Lower leg skin (tissue), 4 donors: Measurements from ENCODE around the gene RAB3C. TPM values are rescaled to one million over a fixed set of nuclear protein-coding genes. Genes with fewer than 3 reads are reported as not detected.

ENCODE experiments used
- DNase-seq, 2 donors: peaks; one replicate each; pipeline ENCODE4 v3.0.0-alpha.2; 2019; ENCODE audit warnings: low spot score in 2 of 2
- H3K4me3 ChIP-seq: fragments of 200-600 bp; sonication (generic); 2 replicates; pipeline ENCODE4 v1.5.1; 2017; ENCODE audit warnings: mild to moderate bottlenecking, low read depth; ENCODE audit not compliant: poor library complexity, severe bottlenecking
- POLR2A ChIP-seq, 2 donors: fragments of 450-650 bp; IDR thresholded peaks; one replicate each; pipeline ENCODE4 v1.6.1; 2016 to 2017; ENCODE audit warnings: antibody characterized with exemption in 2 of 2, mild to moderate bottlenecking in 1 of 2, moderate library complexity in 1 of 2
- WGBS, 2 donors: methylation state at CpG; one replicate each; pipeline ENCODE4 v1.1.5; 2018; 5-methylcytosine and 5-hydroxymethylcytosine counted together
- intact Hi-C: fragments of 100-400 bp; cut with DNase I; formaldehyde crosslinking; loops from one replicate; pipeline ENCODE4 v1.15.0; 2023; ENCODE audit warnings: low total_unique reads
- total RNA-seq, 4 donors: library from RNA; depleted of rRNA; stranded (reverse); fragments of >200 nt; gene quantifications; one replicate each; pipeline ENCODE4 v1.1.0, GENCODE V29; 2016
- TF ChIP-seq, protein P1 (sequence below), 3 donors: fragments of 450-650 bp; IDR thresholded peaks; one replicate each; pipeline ENCODE4 v1.5.1; 2016; ENCODE audit warnings: antibody characterized with exemption in 3 of 3, mild to moderate bottlenecking in 3 of 3, moderate library complexity in 2 of 3

RAB3C gene
- total RNA-seq, 4 donors from 2014 or later = 0.04 to 1.2 (median 0.14) TPM

DNA sequence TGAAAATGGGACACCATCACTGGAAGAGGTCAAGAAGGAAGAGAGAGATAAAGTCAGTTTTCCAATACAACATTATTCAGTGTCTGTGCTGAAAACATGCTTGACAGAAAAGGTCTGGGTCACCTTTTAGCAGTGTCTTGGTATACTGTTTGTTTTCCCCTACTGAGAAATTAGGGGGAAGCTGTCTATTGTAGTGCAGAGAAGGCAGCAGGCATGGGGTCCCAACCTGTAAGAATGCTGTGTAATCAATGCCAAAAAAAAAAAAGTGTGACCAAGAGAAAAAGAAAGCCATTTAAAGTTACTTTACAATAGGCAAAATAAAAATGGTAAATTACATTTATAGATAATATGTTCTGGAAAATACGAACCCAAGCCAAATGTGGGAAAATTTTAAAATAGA, 139.3 kb downstream of the RAB3C start:
- no peak overlapping the region for H3K4me3 ChIP-seq
- WGBS, 2 donors = 84 to 86% methylated on average over 1 of the region's 1 CpG
- intact Hi-C loops = no loop called here
- TF ChIP-seq POLR2A (IDR thresholded peaks at IDR 0.05) = no peak
- DNase-seq = no peak

DNA sequence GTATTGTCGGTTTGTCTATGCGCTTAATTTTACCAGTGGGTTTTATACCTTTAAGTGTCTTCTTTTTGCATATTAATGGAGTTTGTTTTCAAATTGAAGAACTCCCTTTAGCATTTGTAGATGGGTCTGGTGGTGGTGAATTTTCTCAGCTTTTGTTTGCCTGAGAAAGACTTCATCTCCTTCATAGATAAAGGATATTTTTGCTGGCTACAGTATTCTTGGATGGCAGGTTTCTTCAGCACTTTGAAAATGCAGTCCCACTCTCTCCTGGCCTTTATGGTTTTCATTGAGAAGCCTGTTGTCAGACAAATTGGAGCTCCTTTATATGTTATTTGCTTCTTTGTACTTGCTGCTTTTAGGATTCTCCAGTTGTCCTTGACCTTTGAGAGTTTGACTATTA, 142.1 kb downstream of the RAB3C start:
- DNase-seq = no peak
- 97 to 100% methylated on average over 2 of the region's 2 CpGs for WGBS, 2 donors
- intact Hi-C loops = no loop called here
- no peak overlapping the region for H3K4me3 ChIP-seq
- TF ChIP-seq, protein P1, sequence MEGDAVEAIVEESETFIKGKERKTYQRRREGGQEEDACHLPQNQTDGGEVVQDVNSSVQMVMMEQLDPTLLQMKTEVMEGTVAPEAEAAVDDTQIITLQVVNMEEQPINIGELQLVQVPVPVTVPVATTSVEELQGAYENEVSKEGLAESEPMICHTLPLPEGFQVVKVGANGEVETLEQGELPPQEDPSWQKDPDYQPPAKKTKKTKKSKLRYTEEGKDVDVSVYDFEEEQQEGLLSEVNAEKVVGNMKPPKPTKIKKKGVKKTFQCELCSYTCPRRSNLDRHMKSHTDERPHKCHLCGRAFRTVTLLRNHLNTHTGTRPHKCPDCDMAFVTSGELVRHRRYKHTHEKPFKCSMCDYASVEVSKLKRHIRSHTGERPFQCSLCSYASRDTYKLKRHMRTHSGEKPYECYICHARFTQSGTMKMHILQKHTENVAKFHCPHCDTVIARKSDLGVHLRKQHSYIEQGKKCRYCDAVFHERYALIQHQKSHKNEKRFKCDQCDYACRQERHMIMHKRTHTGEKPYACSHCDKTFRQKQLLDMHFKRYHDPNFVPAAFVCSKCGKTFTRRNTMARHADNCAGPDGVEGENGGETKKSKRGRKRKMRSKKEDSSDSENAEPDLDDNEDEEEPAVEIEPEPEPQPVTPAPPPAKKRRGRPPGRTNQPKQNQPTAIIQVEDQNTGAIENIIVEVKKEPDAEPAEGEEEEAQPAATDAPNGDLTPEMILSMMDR (IDR thresholded peaks at IDR 0.05) = no peak
- TF ChIP-seq POLR2A (IDR thresholded peaks at IDR 0.05) = no peak

DNA sequence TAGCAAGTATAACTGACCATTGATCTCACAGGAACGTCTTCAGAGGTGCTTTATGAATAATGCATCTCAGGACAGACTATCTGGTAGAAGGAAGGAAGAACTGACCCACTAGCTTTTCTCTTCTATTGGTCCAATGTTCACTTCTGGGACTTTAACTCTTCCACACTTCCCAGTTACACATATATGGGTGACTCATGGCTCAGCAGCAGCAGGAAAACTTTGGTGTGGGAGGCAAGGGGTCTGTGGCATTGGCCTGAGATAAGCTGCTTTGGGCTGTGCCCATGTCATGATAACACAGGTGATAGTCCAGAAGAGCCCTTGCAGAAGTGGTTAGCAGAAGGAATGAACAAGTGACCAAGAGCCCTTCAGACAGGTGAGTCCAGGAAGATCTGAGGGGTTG, 148.8 kb downstream of the RAB3C start:
- intact Hi-C loops = no loop called here
- DNase-seq = no peak
- 71 to 88% methylated on average over 1 of the region's 1 CpG for WGBS, 2 donors
- TF ChIP-seq, protein P1 (IDR thresholded peaks at IDR 0.05) = no peak
- TF ChIP-seq POLR2A (IDR thresholded peaks at IDR 0.05) = no peak
- H3K4me3 ChIP-seq = no peak overlapping the region

DNA sequence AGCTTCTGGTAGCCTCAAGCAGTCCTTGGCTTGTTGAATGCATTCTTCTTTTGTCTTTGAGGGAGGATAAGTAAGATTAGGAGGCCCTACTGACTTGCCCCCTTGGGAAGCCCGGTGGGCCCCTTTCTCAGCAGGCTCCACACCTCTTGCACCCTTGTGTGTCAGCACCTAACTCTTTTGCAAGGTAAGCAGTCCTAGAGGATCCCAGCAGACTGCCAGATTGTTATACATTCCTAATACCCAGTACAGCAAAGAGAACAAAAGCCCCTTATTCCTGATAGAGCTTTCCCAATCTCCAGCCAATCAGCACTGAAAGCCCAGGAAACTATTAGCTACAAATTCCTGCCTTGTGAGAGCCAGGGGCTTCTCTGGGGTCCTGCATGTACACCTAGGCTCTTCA, 152.8 kb downstream of the RAB3C start:
- DNase-seq = no peak
- 69 to 75% methylated on average over 1 of the region's 1 CpG for WGBS, 2 donors
- H3K4me3 ChIP-seq = no peak overlapping the region
- TF ChIP-seq, protein P1 (IDR thresholded peaks at IDR 0.05) = no peak
- no peak for TF ChIP-seq POLR2A (IDR thresholded peaks at IDR 0.05)
- intact Hi-C loops = no loop called here

DNA sequence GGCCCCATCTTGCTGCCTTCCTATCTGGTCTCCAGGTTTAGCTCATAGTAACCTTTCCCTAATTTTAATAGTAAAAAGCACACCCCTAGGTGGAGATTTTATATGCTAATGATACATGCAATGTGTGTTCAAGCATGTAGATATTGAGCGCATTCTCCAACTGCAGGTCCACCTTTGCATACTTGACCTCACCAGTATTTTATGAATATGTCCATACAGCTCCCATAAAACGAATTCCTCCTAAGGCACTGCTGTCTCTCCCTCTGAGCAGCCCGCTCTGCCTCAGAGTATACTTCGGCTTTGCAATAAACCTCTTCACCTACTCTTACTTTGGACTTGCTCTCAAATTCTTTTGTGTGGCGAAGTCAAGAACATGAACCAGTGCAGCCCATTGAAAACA, 153.3 kb downstream of the RAB3C start:
- TF ChIP-seq POLR2A (IDR thresholded peaks at IDR 0.05) = no peak
- TF ChIP-seq, protein P1 (IDR thresholded peaks at IDR 0.05) = no peak
- no peak overlapping the region for H3K4me3 ChIP-seq
- 91 to 95% methylated on average over 5 of the region's 5 CpGs for WGBS, 2 donors
- intact Hi-C loops = no loop called here
- no peak for DNase-seq

DNA sequence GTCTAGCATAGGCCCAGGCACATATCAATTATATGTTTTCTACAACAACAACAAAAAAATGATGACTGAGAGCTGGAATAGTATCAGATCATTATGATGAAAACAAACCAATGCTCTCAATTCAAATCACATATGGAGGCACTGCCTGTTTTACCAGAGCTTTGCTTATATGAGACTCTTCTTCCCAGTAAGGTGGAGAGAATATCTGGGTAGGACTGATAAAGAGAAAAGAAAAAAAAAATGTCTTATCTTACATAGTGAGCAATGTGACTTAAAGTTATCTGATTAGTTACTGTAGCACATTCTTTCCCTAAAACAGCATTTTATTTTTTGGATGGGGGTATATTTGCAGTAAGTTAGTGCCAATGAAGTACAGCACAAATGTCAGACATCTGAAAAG, 154.8 kb downstream of the RAB3C start:
- no peak for DNase-seq
- intact Hi-C loops = no loop called here
- TF ChIP-seq POLR2A (IDR thresholded peaks at IDR 0.05) = no peak
- TF ChIP-seq, protein P1 (IDR thresholded peaks at IDR 0.05) = no peak
- no peak overlapping the region for H3K4me3 ChIP-seq
